ENCODE data around the gene AKAP10.
"Not testable (repeated sequence)": the region's sequence is repeated elsewhere in the genome, so short reads cannot be mapped to it uniquely, and the experiment has no call there.

Gene AKAP10

GRCh38 chr17:19860647-19861177 lies 116.9 kb downstream of the AKAP10 start:
- DNase-seq = not testable (repeated sequence)

- no peak for DNase-seq
Observed at GRCh38 chr17:19857640-19858039, 120.0 kb downstream of the AKAP10 start.
